Activated naive CD8-positive, alpha-beta T cell treated with anti-CD3 and anti-CD28 coated beads, Interleukin-2, amount 50 U/mL, for 16 hours (primary cell): ENCODE results near the gene IVD.

Source experiments
- DNase-seq: peaks from one replicate; pipeline ENCODE4 v3.0.0-alpha.2; 2020; ENCODE audit warnings: low read depth, low spot score

Gene IVD

DNA sequence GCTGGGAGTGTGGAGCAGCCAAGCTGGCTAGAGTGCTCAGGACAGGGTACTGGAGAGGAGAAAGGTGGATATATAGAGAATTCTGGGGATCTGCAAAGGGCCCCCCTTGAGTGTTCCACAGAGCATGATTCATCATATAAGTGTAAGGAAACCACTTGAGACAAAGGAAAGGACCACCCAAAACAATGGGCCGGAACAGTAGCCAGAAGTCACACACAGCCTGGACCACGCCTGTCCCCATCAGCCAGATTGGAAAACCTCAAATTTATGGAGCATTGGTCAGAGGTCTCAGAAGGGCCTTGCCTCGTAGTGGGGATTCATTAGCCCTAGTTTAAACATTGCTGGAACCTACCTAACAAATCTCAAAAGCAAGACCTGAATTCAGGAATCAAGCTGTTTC is 28.0 kb upstream of the IVD start:
- no peak for DNase-seq

DNA sequence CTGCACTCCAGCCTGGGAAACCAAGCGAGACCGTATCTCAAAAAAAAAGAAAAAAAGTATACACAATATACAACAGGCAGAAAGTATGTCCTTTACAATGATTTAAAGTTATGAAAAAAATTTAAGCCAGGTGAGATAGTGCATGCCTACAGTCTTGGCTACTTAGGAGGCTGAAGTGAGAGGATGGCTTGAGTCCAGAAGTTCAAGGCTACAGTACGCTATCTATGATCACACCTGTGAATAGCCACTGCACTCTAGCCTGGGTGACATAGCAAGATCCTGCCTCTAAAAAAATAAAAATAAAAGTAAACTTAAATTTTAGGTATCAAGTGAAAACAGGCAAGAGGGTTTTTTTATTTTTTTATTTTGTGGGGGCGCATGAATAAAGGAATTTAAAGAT is 26.2 kb upstream of the IVD start:
- no peak for DNase-seq

DNA sequence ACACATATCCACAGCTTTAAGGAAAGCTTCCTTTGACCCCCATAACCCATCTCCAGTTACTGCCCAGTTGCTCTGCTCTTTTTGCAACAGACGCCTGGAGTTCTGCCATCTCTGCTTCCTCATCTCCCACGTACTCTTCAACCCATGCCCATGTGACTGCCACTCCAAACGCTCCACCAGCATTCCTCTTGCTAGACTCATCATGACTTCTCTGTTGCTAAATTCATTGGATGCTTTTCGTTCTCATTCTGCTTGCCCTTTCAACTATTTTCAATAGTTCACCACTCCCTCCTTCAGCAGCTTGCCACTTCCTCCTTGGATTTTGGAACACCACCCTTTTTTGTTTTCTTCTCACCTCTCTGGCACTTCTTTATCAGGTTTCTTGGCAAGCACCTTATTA is 25.7 kb upstream of the IVD start:
- DNase-seq, result no peak

DNA sequence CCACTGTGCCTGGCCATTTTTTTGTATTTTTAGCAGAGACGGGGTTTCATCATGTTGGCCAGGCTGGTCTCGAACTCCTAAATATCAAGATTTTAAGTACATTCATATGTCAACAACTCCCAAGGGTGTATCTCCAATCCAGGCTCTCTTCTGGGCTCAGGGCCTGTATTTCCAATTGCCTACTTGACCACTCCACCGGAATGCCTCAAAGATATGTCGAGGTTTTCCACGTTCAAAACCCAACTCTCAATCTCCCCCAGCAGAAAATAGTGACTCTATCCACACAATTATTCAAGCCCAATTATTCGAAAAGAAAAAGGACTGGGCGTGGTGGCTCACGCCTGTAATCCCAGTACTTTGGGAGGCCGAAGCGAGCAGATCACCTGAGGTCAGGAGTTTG is 25.0 kb upstream of the IVD start:
- no peak for DNase-seq

DNA sequence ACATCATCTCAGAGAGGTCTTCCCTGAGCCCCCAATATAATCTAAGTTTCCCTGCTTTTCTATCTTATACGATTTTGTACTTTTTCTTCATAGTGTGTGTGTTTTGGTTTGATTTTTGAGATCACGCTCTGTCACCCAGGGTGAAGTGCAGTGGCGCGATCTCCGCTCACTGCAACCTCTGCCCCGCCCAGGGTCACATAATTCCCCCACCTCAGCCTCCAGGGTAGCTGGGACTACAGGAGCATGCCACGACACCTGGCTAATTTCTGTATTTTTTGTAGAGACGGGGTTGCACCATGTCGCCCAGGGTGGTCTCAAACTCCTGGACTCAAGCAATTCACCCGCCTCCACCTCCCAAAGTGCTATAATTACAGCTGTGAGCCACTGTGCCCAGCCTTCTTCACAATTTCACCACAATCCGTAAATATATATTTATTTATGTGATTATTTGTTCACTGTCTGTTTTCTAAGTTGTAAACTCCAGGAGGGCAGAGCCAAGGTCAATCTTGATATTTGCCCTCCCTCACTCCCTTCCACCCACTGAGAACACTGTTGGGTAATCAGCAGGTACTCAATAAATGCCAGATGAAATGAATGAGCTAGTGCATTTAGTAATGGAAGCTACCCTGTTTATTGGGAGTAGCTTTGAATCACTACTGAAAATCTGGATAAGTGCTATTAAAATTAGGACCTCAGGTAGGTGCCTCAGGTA is 23.6 kb upstream of the IVD start:
- no peak for DNase-seq

DNA sequence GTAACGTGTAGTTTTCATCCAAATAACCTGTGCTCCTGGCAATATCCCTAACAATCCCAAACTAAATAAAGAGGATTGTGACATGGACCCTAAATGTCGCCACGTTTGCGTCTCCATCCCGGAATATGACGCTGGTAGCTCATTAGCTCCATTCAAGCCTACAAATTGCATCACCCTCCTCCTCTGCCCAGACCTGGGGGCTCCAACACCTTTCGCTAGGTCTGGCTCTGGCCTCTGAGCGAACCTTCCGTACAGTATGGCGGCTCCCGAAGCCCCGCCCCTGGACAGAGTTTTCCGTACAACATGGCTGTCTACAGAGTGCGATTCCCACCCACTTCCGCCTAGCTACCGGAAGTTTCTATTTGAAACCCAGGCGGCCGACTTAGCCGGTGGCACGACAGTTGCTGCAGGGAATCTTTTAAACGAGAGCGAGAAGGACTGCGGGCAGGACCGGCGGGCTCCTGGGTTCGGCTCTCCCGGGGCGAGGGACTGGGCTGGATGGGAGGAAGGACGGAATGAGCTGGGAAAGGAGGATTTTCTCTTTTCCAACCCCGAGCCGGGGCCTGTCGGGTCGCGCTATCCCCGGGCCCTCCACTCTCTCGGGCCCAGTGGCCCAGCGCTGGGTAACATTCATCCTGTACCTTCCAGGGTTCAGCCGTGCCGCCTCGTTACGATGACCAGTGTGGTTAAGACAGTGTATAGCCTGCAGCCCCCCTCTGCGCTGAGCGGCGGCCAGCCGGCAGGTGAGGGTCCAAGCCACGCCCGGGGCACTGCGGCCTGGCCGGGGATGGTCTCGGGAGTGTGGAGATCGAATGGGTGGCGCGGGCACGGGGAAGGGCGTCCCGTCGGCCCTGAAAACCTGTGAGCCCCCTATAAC is 22.8 kb upstream of the IVD start, which contains the start of gene KNSTRN:
KNSTRN (plus strand) TSS at position 142 of the 877 bp plus-strand sequence; CDS start at position 257, 115 bp downstream.
- peak; percentile 89 for DNase-seq

DNA sequence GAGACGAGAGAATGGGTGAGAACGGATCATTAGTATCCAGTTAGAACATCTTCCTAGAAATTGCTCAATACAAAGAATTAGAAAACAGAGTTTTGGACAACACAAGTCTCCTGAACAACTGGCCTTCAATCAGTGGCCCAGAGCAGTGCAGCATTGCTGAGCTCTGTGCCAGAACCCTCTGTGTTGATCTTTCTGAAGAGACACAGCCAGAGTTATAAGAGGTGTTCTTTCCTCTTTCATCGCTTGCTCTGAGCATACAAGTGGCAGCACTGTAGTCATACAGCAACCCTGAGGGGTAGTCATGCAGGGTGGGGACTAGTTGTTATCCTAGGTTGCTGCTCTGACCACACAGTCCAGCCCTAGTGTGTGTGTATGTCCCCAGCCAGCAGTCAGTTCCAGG is 19.1 kb upstream of the IVD start:
- no peak for DNase-seq

DNA sequence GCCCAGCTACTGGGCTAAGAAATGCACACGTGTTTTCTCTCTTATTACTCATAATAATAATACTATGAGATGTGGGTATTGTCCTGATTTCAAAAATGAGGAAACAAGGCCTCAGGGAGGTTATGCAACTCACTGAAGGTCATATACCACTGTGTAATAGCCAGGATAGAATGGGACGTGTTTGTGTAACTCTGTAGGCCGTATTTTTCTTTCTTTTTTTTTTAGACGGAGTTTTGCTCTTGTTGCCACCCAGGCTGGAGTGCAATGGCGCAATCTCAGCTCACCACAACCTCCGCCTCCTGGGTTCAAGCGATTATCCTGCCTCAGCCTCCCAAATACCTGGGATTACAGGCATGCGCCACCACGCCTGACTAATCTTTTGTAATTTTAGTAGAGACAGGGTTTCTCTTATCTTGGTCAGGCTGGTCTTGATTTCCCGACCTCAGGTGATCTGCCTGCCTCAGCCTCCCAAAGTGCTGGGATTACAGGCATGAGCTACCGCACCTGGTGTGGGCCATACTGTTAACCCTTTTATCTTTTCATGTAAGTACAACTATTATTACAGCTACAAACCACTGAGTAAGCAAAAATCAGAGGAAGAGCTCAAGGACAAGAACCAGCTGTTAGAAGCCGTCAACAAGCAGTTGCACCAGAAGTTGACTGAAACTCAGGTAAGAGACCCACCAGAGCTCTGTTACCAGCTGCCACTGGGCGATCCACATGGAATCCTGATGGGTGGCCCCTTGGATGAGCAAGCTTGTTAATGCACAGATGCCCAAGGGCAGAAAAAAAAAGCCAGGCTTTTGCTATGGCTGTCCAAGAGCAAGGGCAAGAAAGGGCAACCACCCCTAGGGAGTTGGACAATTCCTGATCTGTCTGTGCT is 16.4 kb upstream of the IVD start:
- no peak for DNase-seq

DNA sequence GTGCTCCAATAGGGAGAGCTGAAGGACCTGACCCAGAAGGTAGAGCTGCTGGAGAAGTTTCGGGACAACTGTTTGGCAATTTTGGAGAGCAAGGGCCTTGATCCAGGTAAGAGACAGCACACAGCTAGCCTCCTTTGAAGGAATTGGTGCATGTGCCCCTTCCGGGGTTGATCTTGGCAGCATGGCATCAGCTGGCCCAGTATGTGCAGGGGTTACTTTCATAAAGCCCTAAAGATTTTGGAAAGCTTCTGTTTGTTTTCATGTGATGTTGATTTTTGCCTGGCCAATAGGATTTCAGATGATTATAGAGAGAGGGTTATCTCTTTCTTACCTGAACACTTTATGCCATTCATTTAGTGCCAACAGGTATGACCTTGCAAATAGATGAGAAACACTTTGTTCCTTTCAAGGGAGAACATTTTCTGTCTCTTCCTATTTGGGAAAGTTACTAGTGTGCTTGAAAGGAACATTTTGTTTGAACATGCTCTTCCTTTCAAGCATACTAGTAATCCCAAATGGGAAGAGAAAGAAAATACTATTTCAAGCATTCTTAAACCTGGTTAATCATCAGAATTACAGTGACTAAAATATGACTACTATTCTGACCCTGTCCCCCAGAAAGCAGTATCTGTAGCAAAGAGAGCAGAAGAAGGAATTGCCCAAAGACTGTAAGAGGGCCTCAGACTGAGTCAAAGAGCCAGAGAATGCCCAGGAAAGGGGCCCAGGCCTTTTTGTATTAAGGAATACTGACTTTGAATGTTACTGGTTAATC is 15.6 kb upstream of the IVD start:
- DNase-seq, result no peak

DNA sequence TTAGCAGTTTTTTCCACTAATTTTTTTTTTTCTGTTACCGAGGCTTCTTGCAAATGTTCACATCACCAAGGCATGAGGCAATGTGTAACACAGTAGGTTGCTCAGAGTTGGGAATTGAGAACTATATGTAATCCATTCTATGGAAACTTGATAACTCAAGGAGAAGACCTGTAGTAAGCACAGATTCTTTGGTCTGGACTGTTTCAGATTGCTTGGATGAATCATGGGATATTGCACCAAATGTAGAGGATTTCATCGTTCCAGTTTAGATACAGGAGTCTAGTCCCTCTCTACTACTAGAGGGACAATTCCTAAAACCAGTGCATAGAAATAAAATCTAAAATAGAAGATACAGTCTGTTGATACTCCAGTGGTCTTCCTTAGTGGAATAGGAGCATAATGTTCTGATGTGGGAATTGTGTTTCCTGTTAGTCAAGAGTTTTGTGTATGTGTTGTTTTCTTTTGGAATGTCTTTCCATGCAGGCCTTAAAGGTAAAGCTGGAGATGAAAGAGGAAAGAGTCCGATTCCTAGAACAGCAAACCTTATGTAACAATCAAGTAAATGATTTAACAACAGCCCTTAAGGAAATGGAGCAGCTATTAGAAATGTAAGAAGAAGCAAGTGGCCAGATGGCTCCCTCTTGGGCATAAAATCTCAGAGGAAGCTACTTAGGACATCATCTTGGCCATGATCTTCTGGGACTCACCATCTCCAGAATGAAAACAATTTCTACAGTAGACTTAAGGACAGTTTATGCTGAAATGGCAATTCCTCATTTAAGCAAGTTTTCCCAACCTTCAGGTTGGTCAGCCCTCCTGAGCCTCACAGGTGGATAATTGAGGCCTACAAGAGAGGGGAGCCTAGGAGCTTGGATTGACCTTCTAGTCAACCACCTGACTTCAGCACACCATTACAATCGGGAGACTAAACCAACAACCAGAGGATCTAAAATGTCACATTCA is 12.3 kb upstream of the IVD start:
- no peak for DNase-seq

DNA sequence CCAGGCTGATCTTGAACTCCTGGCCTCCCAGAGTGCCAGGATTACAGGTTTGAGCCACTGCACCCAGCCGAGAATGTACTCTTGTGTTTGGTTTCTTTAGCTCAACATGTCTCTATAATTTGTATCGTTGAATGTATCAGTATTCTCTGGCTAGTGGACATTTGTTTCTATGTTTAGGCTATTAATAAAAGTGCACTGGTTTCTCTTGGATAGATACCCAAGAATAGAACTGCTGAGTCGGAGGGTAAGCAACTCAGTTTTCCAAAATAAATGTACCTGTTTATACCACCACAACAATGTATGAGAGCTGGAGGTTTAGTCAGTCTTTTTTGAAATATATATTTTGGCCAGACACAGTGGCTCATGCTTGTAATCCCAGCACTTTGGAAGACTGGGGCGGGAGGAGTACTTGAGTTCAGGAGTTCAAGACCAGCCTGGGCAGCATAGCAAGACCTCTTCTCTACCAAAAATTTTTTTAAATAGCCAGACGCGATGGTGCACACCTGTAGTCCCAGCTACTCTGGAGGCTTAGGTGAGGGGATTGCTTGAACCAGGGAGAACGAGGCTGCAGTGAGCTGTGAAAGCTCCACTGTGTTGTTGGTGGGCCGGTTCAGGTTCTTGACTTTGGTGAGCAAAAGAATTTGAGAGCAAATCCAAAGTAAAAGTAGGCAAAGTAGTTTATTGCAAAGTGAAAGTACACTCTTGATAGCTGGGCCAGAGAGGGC is 7.7 kb upstream of the IVD start:
- DNase-seq, result no peak

DNA sequence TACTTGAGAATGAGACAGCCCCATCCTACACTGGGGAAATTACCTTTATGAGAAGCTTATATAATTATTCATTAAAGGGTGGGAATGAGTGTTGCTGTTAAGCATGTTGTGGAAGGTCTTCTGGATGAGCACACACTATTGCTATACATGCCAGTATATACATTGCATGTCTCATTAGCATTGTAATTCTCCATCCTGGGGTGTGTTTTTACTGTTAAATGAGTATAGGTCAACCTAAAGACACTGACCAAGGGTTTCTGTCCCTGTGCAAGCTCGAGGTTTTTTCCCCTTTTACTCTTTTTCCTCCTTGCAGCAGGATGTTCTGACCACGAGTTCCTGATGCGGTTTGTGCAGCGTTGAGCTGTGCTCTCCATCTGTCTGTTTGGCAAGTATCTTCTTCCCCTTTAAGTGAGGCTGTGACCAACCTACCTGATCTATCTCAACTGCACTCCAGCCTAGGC is 7.2 kb upstream of the IVD start:
- DNase-seq, result no peak

DNA sequence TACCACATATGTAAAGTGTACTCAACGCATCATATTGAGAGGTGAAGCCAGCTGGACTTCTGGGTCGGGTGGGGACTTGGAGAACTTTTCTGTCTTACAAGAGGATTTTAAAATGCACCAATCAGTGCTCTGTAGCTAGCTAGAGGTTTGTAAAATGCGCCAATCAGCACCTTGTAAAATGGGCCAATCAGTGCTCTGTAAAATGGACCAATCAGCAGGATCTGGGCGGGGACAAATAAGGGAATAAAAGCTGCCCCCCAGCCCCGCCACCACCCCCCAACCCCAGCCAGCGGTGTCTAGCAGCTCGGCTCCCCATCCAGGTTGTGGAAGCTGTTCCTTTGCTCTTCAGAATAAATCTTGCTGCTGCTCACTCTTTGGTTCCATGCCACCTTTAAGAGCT is 6.2 kb upstream of the IVD start:
- DNase-seq, result no peak

DNA sequence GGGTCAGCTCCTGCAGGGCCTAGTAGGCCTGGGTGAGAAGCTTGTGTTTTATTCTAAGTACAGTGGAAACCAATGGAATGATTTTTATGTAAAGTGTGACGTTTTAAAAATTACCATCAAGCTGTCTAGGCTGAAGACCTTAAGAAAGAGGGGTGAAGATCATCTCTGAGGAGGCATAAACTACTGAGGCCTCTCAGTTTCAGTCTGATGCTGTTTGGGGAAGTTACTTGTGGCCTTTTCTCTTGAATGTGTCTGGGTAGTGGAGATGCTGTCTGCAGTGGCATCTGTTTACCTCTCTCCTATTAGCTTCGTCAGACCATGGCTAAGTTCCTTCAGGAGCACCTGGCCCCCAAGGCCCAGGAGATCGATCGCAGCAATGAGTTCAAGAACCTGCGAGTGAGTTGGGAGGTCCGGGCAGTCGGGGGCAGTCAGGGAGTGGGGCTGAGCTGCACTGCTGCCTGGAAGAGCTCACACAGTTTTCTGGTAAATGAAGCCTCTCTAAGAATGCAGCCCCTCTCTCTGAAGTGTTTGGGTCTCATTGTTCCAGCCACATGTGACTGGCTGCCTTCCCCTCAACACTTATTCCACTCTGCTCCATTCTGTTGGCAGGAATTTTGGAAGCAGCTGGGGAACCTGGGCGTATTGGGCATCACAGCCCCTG is 1.9 kb downstream of the IVD start:
- DNase-seq, result no peak

DNA sequence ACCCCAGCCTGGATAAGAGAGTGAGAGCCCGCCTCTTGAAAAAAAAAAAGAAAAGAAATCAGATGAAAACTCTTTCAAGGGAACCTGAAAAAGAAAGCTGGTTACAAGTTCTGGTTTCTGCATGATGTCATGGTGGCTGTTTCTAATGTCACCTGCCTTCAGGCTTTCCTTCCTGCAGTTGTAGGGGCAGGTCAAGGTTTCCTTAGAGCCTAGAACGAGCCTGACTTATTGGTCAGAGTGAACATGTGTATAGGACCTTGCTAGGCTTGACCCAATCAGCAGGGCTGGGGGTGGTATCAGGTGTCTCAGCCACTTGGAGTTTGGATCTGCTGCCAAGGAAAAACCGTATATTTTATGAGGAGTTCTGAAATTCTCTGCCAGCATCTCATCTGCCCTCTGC is 3.8 kb downstream of the IVD start:
- DNase-seq, result no peak

DNA sequence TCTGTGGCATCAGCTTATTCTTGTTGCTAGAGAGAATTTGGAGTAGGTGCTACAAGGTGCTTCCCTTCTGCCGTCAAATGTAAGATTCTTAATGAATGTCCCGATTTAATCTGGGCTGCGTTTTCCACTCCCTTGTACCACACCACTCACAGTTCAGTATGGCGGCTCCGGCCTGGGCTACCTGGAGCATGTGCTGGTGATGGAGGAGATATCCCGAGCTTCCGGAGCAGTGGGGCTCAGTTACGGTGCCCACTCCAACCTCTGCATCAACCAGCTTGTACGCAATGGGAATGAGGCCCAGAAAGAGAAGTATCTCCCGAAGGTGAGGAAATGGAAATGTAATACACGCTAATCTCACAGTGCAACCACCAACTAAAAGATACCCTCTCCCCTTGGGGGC is 4.9 kb downstream of the IVD start:
- DNase-seq, result no peak

DNA sequence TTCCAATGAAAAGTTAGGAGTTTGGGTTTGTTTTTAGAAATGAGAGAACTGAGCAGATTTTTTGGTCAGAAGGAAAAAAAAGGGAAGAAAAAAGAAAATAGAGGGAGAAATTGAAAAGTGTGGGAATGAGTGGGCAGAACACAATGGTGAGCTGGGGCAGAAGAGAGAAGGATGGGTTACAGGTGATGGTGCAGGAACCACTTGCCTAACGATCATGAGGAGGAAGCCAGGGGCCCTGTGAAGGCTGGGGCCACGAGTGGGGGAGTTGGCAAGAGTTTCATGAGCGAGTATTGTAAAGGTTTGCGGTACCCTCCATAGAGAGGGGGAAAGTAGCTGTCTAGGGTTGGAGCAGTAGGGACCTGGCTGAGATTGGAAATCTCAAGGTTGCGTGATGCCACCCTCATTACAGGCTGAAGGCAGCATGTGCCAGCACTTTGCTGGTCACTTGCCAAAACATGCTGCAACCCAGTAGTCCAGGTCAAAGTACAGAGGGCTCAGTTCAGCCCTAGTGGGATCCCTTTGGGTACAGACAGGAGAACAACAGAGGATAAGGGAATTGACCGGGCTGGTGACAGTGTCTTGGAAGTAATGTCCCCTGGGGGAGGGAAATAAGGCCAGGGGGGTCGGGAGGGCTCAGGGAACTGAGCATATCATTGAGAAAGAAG is 6.6 kb downstream of the IVD start:
- DNase-seq, result no peak

DNA sequence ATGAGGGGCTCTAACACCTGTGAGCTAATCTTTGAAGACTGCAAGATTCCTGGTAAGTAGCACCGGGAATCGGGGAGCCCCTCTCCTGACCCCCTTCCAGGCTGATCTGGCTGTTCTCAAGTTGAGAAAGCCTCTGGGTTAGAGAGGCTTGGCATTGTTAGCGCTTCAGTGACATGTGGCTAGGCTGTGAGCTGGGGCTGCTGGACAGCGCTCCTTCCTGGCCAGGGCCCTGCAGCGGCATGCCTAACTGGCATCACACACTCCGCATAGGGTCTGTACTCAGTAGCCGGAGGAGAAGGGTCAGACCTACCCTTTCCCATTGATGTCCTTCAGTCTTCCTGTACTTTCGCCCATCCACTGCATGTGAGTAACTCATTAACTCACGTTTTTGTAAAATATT is 7.4 kb downstream of the IVD start:
- DNase-seq, result no peak
